GM12872 (cell line): Measurements from ENCODE around the gene MGLL.

ENCODE experiments used
- CTCF ChIP-seq: IDR thresholded peaks from 3 replicates; pipeline ENCODE4 v1.5.1; 2011; ENCODE audit warnings: low read depth, mild to moderate bottlenecking, low read length, moderate library complexity; ENCODE audit not compliant: insufficient read depth

The MGLL gene

GRCh38 chr3:127746400-127747057 is 75.8 kb downstream of the MGLL start:
- peak; percentile 33; the same call in 1 of the 3 replicates for TF ChIP-seq CTCF

- TF ChIP-seq CTCF = no peak
Observed at GRCh38 chr3:127745656-127746399, 76.5 kb downstream of the MGLL start.

GRCh38 chr3:127744875-127745274 is 77.4 kb downstream of the MGLL start:
- no peak for TF ChIP-seq CTCF

GRCh38 chr3:127744253-127744815 is 78.0 kb downstream of the MGLL start:
- TF ChIP-seq CTCF = no peak

- TF ChIP-seq CTCF = no peak
Observed at GRCh38 chr3:127743351-127744252, 78.7 kb downstream of the MGLL start.

- TF ChIP-seq CTCF = no peak
Observed at GRCh38 chr3:127742580-127742979, 79.7 kb downstream of the MGLL start.

GRCh38 chr3:127741690-127742089 is 80.6 kb downstream of the MGLL start:
- no peak for TF ChIP-seq CTCF
